Right kidney (tissue), 1 donor: Measurements from ENCODE around the gene ANXA11.

Source experiments
- DNase-seq: peaks from one replicate; pipeline ENCODE4 v3.0.0-alpha.2; 2016

ANXA11 gene

DNA sequence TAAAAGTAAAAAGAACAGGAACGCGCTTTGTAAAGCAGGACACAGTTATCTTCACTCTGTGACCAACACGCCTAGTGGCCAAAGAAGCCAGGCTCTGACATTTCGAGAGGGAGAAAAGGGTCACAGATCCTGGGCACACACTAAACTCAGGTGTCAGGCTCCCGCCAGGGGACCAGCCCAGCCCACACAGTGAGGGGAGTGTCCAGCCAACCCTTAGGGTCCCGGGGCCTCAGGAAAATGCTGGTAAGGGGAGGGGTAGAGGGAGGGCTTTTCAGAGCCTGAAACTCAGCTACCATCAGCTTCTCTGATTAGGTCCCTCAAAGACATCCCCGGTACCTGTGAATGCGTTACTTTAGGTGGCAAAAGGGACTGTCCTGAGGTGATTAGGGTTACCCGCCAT lies 16.6 kb downstream of the ANXA11 start:
- DNase-seq = no peak

DNA sequence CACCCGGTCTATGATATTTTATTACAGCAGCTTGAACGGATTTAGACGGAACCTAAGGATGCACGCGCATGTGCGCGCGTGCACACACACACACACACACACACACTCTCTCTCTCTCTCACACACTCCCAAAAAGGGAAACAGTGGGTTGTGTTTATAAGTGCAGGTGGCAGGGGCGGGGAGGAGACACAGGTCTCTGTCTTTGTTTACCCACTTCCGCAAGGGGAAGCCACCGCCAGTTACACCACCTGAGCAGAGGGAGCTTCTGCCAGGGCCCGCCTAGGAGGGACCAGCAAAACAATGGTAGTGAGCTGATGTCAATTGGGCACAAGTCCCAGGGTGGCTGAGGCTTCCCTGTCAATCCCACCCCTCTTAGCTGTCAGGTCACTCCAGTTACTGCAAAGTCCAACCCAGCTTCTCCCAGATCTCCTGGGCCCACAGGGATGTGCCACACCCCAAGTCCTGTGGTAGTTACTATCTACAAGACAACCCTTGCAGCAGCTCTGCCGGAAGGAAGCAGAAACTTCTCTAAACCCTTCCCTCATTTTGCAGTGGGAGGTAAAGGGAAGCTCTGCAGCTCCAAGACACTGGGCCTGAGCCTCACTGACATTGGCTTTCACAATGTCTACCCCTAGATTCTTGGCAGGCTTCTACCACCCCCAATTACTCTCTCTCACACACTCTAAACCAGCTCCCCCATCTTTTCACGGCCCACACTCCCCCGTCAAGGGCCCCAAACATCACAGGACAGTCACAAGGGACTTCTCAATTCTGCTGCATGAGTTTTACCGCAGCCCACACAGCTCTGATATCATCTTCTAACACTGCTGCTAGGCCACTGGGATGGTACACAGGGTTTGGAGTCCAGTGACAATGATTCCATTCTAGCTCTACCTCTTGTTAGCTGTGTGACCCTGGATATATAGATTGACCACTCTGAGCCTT lies 17.6 kb downstream of the ANXA11 start:
- no peak for DNase-seq

- DNase-seq = no peak
Observed at GRCh38 chr10:80187060-80187459, 18.3 kb downstream of the ANXA11 start.

DNA sequence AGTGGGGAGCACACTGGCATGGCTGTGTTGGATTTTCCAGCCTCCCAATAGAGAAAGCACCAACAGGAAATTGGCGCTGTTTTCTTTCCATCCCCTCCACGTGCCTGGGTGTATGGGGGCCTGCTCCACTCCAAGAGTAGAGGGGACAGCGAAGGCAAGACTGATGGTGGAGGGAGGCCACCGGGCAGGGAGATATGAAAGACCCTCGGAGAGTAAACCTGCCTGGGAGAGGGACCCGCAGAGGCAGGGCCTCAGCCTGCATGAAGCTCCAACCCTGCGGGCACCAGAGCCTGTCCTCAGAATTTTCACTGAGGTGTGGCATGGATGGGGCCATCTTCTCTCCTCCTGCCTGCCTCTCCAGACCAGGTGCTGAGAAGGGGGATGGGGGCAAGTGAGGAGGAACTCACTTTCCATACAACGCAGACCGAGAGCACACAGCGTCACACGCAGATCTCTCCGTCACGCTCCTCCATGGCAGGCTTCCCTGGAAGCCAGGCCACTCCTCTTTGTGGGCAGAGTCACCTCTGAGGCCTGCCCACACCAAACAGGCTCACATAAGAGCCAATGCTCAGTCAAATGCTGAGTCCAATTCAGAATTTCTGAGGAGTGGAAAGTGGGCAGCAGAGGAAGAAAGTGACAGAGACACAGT lies 18.8 kb downstream of the ANXA11 start:
- no peak for DNase-seq

- no peak for DNase-seq
Observed at GRCh38 chr10:80185578-80186299, 19.6 kb downstream of the ANXA11 start.

DNA sequence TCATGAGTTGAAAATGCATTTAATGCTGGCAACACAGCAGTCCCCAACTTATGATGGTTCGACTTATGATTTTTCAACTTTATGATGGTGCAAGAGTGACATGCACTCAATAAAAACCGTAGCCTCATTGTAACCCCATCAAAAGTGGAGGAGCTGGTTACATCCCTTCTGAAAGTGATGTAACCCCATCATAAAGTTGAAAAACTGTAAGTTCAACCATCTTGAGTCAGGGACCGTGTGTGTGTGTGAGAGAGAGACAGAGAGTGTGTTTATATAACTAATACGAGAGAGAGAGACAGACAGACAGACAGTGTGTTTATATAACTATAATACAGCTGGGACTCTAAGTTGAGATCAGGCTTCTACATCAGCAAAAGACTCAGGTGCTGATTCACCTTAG lies 21.0 kb downstream of the ANXA11 start:
- DNase-seq = no peak

GRCh38 chr10:80183436-80183835 lies 21.9 kb downstream of the ANXA11 start:
- DNase-seq = no peak

GRCh38 chr10:80182986-80183385 lies 22.4 kb downstream of the ANXA11 start:
- DNase-seq = no peak

DNA sequence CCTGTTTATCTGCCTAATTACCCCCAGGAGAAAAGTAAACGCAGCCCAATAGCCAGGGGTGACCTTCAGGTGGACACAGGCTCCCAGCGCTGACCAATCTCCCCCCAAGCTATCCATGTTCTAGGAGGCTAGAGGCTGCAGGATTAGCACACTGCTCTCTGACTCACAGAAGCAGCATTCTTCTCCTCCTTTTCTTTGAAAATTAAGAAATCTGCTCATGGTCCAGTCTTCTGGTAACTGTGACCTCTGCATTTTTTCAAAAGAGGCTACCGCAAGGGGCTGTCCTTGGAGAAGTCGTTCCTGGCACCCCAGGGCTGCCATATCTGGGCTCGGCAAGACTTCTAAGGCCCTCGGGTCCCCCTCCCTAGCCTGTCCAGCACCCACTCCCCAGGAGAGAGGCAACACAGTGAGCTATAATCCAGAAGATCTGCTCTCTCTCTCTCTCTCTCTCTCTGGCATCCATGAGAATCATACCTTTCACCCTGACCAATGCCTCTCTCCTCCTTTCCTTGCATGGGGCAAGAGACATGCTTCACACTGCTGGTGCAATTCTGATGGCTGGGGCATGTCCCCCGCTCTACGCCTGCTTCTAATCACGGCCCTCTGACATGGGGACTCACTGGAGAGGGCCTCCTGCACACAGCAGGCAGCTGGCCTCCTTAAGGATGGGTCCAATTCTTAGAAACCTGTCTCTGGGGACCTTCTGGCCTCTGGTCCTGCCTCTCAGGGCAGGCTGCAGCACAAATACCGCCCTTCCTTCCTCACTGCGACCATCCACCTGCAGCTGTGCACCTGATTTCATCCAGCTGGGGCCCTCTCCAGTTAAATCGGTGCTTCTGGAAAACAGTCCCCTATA lies 27.3 kb downstream of the ANXA11 start:
- no peak for DNase-seq

DNA sequence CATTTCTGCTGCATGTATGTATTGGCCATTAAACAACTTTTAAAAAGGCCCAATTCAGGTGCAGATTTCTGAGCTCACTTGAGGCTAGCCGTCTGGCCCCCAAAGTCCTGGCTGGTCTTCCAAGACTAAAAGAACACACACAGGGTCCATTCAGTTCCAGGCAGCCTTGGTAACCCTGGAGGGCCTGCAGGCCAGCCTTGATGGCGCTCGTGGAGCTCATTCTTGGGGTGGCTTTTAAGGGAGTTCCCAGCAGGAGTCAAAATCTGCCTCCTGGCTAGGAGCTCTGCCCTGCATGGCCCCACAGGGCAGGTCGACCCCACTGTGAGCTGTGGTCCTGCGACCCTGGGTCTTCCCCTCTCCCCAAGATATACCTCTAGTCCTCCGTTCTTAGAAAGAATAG lies 28.8 kb downstream of the ANXA11 start:
- DNase-seq = no peak

DNA sequence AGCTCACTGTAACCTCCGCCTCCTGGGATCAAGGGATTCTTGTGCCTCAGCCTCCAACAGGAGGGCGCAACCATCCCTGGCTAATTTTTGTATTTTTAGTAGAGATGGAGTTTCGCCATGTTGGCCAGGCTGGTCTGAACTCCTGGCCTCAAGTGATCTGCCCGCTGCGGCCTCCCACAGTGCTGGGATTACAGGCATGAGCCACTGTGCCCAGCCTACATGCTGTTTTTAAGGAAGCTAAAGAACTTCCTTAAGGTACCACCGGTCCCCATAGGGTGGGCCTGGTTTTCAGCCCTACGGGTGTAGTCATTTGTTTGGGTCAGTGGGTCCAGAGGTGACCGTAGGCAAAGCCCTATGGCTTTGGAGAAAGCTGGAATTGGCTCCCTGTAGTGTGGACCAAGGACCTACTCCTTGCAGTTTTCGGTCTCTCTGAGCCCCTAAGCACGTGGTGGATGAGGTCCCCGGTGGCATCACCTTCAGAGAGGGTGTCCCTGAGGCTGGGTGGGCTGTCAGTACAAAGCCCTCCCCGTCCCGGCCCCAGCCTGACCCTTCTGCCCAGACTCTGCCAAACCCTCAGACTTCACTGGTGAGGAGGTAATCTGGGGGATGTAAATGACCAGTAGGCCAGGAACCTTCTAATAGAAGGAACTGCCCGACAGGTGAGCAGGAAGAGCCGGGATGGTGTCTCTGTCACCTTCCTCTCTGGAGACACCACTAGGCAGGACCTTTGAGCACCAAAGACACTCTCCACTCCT lies 30.5 kb downstream of the ANXA11 start:
- no peak for DNase-seq

GRCh38 chr10:80173466-80173865 lies 31.9 kb downstream of the ANXA11 start:
- DNase-seq = no peak

- no peak for DNase-seq
Observed at GRCh38 chr10:80172896-80173295, 32.4 kb downstream of the ANXA11 start.

DNA sequence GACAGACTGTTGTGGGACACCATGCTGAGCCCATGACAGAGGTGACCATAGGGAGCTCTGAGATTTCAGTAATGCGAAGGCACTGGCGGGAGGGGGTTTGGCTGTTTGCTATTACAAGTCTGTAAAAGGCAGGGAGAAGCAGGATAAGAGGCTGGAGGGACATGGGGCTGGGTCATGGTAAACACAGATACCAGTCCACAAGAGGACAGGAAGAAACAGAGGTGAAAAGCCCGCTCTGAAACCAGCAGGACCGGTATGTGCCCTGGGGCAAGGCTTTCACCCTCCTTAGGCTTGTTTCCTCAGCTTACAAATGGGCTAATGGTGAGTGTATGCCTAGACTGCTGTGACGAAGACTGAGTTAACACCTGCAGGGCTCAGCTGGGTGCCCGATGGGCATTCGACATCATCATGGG lies 34.1 kb downstream of the ANXA11 start:
- DNase-seq = no peak

GRCh38 chr10:80170641-80171040 lies 34.7 kb downstream of the ANXA11 start:
- no peak for DNase-seq

- DNase-seq = no peak
Observed at GRCh38 chr10:80170026-80170425, 35.3 kb downstream of the ANXA11 start.

GRCh38 chr10:80168679-80169380 lies 36.5 kb downstream of the ANXA11 start:
- DNase-seq = no peak

- no peak for DNase-seq
Observed at GRCh38 chr10:80168162-80168511, 37.2 kb downstream of the ANXA11 start.

DNA sequence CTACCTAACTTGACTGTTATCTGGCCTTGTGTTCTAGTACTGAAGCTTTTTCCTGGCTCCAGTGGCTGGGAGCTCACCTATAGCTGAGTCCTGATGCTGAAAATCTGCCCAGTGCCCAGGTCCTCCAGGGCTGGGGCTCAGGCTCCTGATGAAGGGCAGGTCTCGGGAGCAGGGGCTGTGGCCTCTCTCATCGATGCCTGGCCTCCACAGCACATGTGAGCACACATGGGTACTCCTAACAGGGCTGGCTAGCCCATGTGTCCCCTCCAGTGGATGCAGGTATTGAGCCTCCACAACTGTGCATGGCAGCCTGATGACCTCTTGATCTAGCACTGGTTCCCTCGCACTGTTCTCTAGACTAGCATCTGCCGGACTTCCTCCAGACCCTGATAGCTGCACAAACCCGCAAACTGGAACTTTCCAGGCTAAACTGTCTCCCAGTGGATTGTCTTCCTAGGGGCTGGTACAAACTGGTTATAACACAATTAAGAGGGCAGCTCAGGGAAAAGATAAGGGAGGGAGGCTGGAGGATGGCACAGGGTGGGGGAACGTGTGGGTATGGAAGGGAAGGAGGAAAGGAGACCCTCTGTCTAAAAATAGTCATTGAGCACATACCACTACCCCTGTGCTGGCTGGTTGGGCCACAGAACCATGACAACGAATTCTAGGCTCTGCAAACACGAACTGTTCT lies 37.7 kb downstream of the ANXA11 start:
- no peak for DNase-seq
